Measurements from ENCODE around the gene TMEM150A. TPM values are rescaled to one million over a fixed set of nuclear protein-coding genes. Genes with fewer than 3 reads are reported as not detected.

Gene TMEM150A
- total and polyA plus RNA-seq, 2 donors (not counting 3 experiments of a cell fraction or from before 2014, with no cell fraction given): 17.7 to 35.7 TPM

DNA sequence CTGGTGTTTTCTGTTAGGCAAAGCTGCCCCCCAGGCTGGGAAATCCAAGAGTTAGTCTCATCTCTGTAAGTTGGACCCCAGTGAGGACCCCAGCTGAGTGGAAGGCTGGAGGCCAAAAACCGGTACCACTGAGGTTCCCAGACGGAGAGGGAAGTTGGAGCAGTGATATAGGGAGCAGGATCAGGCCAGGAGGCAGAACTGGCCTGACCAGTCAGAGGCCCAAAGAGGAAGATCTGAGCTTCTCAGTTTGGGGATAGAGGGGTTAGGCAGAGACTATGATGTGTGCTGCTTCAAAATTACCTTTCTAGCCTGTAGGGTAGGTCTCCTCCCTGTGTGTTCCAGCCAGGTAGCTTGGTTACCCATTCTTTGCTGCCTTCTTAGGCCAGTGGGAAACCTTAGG is 11.5 kb downstream of the TMEM150A start:
- intact Hi-C loops (cut with micrococcal nuclease): no loop called here

More for the DNA sequence above, 11.5 kb downstream of the TMEM150A start:
- no peak for FAIRE-seq
- H3K27ac ChIP-seq (ENCODE audit: insufficient read depth, low read depth, low read length): peak overlapping the region; percentile 94
- no peak for DNase-seq (ENCODE audit: low read depth, low spot score)
- H3K4me2 ChIP-seq (ENCODE audit: insufficient read depth, low read length): peak overlapping the region; percentile 71
- H2AFZ ChIP-seq (ENCODE audit: low read depth, low read length): no peak overlapping the region
- peaks cover 0 to 10% of the 10 kb centered on the region in 2 experiments for H3K36me3 ChIP-seq (ENCODE audit: control insufficient read depth in 2 of 2, extremely low read depth in 1 of 2, insufficient read depth in 2 of 2, low read length in 2 of 2)
- no TSS peak for BruUV-seq (replicated peaks)
- TF ChIP-seq MYC (IDR thresholded peaks at IDR 0.05; ENCODE audit: low read depth, low read length) (no peak), POLR2AphosphoS5 (IDR thresholded peaks at IDR 0.05; ENCODE audit: insufficient read depth, low read depth, low read length) (no peak), EZH2 (IDR thresholded peaks at IDR 0.05; ENCODE audit: borderline replicate concordance, low read depth, low read length, severe bottlenecking) (no peak), JUN (IDR thresholded peaks at IDR 0.05; ENCODE audit: borderline replicate concordance, insufficient read depth, insufficient read length, low read depth) (no peak), POLR2A (IDR thresholded peaks at IDR 0.05; ENCODE audit: low read depth, low read length) (no peak), MAX (IDR thresholded peaks at IDR 0.05; ENCODE audit: insufficient read depth, insufficient read length) (no peak), CTCF (IDR thresholded peaks at IDR 0.05; ENCODE audit: extremely low read depth in 1 of 2, insufficient read depth in 1 of 2, low read depth in 1 of 2, low read length in 2 of 2) (no peak), GATA2 (IDR thresholded peaks at IDR 0.05; ENCODE audit: insufficient read depth, insufficient read length, low read depth, low read length) (no peak), FOS (IDR thresholded peaks at IDR 0.05; ENCODE audit: borderline replicate concordance, insufficient read depth, low read length) (no peak)
- H3K9me1 ChIP-seq (replicated peaks; ENCODE audit: control insufficient read depth, extremely low read depth, insufficient read depth, low read length): no peaks in the 10 kb centered on the region
- dilution Hi-C loops (cut with MboI; ENCODE audit: extremely low pct_ligation_motif_present, low sequenced_read_pairs): no loop called here
- H3K27me3 ChIP-seq (ENCODE audit: control insufficient read depth in 2 of 2, insufficient read depth in 2 of 2, low read length in 2 of 2): no peaks in the 10 kb centered on the region
- ChIA-PET POLR2A (interaction anchor here (1.3 kb wide), 1 partner anchor 12 kb away, joined by 3 read pairs; the partner anchor contains the start of gene TMEM150A), CTCF (interaction anchor here (0.7 to 2.0 kb wide), 3 partner anchors 9 to 16 kb away, joined by 3 to 8 read pairs (median 5); partner anchors contain the start of gene TMEM150A)
- H4K20me1 ChIP-seq (replicated peaks; ENCODE audit: control insufficient read depth, extremely low read depth, insufficient read depth, low read length): no peaks in the 10 kb centered on the region
- no peaks in the 10 kb centered on the region for H3K9me3 ChIP-seq (replicated peaks; ENCODE audit: control insufficient read depth, insufficient read depth, low read length)
- H3K4me1 ChIP-seq (ENCODE audit: control insufficient read depth, extremely low read depth, insufficient read depth, low read length): peaks cover 61% of the 10 kb centered on the region
- peaks cover 28% of the 10 kb centered on the region for H3K79me2 ChIP-seq (ENCODE audit: control insufficient read depth, insufficient read depth, low read length)
- H3K9ac ChIP-seq (replicated peaks; ENCODE audit: extremely low read depth, insufficient read depth, low read length): peak overlapping the region; percentile 55
- no peak overlapping the region for H3K4me3 ChIP-seq (replicated peaks in 1 of 3; ENCODE audit: insufficient read depth in 1 of 3, low read depth in 1 of 3, low read length in 3 of 3)

Data from endothelial cell of umbilical vein (primary cell).